ENCODE results near the gene TMEM52.

The TMEM52 gene

DNA sequence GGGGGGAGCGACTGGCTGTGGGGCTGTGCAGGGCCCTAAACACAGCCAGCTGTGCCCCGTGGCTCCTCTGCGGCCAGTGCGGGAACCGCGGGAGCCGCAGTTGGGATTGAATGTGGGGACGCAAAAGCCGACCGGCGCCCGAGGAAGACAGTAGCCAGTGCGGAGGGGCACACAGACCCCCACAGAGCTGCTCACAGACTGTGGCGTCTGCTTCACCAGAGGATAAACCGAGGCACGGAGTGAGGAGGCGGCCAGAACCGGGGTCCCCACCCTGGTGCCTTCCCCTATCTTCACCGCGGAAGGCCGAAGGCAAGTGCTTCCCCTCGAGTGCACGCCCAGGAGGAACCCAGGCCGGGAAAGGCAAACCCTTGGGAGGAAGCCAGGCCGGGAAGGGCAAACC lies 8.7 kb upstream of the TMEM52 start:
- DNase-seq (ENCODE audit: low spot score in 2 of 2) = no peak
- Histone ChIP-seq H3K4me1 (no peaks in the 10 kb centered on the region), H3K9me3 (no peaks in the 10 kb centered on the region), H3K4me3 (no peak overlapping the region), H3K36me3 (replicated peaks) (no peaks in the 10 kb centered on the region), H3K27me3 (ENCODE audit: low read depth) (no peaks in the 10 kb centered on the region)
- in situ Hi-C loops (cut with MboI; ENCODE audit: low sequenced_read_pairs) = no loop called here

DNA sequence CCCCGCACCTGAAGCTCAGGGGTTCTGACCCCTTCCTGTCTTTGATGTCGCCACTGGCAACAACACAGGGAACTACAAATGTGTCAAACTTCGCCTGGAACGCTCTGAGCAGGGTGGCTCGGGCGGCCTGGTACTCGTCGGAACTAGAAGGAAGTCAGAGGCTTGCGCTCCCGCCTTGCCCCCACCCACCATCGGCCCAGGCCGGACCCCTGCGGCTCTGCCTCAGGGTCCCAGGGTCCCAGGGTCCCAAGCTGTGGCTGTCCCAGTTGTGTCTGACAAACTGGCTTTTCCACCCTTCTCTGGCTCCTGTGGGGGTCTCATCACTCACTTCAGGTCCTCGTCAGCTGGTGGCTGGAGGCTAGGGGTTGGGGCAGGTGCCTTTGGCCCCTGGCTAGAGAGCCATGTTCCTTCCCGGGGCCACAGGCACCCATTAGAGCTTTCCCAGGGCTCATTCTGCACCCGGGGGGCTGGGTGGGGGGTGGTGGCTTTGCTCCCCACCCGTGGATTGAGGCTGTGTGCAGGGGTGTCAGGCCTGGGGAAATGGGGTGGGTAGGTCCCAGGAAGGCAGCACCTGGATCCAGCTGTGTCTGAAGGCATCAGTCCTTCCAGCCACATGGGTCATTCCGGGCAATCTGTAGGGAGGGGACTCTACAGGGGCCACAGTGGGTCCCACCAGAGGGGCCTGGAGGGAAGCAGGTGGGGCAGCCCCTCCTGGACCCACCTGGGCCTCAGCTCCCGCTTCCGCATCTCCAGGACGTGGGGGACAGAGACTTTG lies 8.0 kb upstream of the TMEM52 start:
- no peak overlapping the region for H3K4me3 ChIP-seq
- no peaks in the 10 kb centered on the region for H3K9me3 ChIP-seq
- no peaks in the 10 kb centered on the region for H3K36me3 ChIP-seq (replicated peaks)
- no peak for DNase-seq (ENCODE audit: low spot score in 2 of 2)
- no peaks in the 10 kb centered on the region for H3K27me3 ChIP-seq (ENCODE audit: low read depth)
- H3K4me1 ChIP-seq = no peaks in the 10 kb centered on the region
- in situ Hi-C loops (cut with MboI; ENCODE audit: low sequenced_read_pairs) = no loop called here

DNA sequence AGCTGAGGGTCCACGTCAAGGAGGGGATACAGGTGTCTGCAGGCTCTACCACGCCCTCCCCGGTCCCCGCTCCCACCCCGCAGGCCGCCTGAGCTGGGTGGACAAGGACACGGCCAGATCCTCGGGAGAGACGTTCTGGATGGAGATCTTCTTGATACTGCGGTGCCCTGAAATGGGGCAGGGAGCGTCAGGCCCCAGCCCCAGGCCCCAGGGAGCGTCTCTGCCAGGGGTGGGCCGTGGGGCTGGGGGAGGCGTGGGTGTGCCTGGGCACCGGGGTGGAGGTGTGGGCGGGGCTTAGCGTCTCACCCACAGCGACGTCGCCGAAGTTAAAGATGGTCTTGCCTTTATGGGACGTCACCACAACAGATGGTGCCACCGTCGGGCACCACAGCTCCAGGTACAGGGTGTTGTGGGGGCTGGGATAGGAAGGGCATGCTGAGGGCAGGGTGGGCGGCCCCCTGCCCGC lies 7.3 kb upstream of the TMEM52 start:
- Histone ChIP-seq H3K4me3 (no peak overlapping the region), H3K27me3 (ENCODE audit: low read depth) (no peaks in the 10 kb centered on the region), H3K36me3 (replicated peaks) (no peaks in the 10 kb centered on the region), H3K4me1 (no peaks in the 10 kb centered on the region), H3K9me3 (no peaks in the 10 kb centered on the region)
- in situ Hi-C loops (cut with MboI; ENCODE audit: low sequenced_read_pairs) = no loop called here
- DNase-seq (ENCODE audit: low spot score in 2 of 2) = no peak

DNA sequence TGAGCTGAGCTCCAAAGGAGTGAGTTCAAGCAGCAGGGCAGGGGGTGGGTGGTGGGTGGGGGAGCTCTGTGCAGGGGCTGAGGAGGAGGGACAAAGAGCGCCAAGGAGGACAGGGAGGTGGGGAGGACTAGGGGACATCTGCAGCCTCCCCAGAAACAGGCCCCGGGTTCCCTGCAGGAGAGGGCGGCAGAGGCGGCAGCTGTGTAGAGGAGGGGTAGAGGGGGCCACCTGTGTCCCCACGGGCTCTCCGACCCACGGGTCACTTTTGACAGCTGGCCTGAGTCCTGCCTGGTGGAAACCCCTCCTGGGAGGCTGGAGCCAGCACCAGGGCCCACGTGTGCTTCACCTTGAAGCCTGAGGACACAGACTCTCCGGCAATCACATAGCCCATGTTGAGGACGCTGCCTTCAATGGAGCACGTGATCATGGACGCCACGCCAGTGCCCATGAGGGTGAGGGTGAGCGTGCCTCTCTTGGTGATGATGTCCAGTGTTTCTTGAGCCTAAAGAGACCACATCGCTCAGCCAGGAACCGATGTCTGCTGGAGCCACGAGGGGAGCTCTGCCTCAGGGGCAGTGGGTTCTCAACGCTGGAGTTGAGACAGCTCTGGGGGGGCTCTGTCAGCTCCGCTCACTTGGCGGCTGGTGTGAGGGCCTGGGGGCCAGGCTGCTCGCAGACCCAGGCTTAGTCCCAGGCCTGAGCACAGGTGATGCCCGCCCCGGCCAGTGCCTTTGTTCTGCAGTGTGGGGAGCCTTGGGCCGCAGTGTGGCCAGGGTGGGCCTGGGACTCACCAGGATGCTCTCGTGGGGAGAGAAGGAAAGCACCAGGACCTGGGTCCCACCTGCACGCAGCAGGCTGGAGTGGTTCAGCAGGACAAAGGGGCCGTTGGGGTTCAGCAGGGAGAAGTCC lies 6.6 kb upstream of the TMEM52 start:
- DNase-seq (ENCODE audit: low spot score in 2 of 2) = no peak
- H3K4me3 ChIP-seq = no peak overlapping the region
- no peaks in the 10 kb centered on the region for H3K4me1 ChIP-seq
- no peaks in the 10 kb centered on the region for H3K36me3 ChIP-seq (replicated peaks)
- in situ Hi-C loops (cut with MboI; ENCODE audit: low sequenced_read_pairs) = no loop called here
- H3K9me3 ChIP-seq = no peaks in the 10 kb centered on the region
- H3K27me3 ChIP-seq (ENCODE audit: low read depth) = no peaks in the 10 kb centered on the region

DNA sequence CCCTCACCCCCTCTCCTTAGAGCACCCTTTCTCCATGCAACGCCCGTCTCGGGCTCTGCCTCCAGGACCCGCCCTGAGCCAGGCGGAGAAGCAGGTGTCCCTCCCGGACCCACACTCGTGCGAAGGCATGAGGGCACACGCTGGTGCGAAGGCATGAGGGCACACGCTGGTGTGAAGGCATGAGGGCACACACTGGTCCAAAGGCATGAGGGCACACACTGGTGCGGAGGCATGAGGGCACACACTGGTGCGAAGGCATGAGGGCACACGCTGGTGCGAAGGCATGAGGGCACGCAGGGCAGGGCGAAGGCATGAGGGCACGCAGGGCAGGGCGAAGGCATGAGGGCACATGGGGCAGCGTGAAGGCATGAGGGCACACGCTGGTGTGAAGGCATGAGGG lies 5.8 kb upstream of the TMEM52 start:
- no peaks in the 10 kb centered on the region for H3K27me3 ChIP-seq (ENCODE audit: low read depth)
- no peak overlapping the region for H3K4me3 ChIP-seq
- H3K9me3 ChIP-seq = no peaks in the 10 kb centered on the region
- peaks cover under 1% of the 10 kb centered on the region for H3K4me1 ChIP-seq
- no peak for DNase-seq (ENCODE audit: low spot score in 2 of 2)
- H3K36me3 ChIP-seq (replicated peaks) = no peaks in the 10 kb centered on the region
- in situ Hi-C loops (cut with MboI; ENCODE audit: low sequenced_read_pairs) = no loop called here

DNA sequence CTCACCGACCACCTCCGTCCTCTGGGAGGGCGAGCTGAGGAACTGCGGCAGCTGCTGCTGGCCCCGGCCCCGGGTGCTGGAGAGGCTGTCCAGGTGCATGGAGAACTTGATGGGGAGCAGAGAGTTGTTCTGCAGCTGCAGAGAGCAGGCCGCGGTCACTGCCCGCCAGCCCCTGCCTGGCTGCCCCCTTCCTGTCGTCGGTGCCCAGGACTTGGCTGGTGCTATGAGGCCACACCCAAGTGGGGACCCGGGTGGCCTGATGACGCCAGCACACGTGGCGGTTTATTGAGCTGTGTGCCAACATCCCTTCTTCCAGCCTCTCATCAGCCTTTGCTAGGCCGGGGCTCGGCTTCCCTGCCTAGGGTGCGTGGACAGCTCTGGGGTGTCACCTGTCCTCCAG lies 5.3 kb upstream of the TMEM52 start:
- H3K4me1 ChIP-seq = peaks cover 4% of the 10 kb centered on the region
- H3K9me3 ChIP-seq = no peaks in the 10 kb centered on the region
- H3K36me3 ChIP-seq (replicated peaks) = no peaks in the 10 kb centered on the region
- no peak overlapping the region for H3K4me3 ChIP-seq
- in situ Hi-C loops (cut with MboI; ENCODE audit: low sequenced_read_pairs) = no loop called here
- DNase-seq (ENCODE audit: low spot score in 2 of 2) = no peak
- no peaks in the 10 kb centered on the region for H3K27me3 ChIP-seq (ENCODE audit: low read depth)

DNA sequence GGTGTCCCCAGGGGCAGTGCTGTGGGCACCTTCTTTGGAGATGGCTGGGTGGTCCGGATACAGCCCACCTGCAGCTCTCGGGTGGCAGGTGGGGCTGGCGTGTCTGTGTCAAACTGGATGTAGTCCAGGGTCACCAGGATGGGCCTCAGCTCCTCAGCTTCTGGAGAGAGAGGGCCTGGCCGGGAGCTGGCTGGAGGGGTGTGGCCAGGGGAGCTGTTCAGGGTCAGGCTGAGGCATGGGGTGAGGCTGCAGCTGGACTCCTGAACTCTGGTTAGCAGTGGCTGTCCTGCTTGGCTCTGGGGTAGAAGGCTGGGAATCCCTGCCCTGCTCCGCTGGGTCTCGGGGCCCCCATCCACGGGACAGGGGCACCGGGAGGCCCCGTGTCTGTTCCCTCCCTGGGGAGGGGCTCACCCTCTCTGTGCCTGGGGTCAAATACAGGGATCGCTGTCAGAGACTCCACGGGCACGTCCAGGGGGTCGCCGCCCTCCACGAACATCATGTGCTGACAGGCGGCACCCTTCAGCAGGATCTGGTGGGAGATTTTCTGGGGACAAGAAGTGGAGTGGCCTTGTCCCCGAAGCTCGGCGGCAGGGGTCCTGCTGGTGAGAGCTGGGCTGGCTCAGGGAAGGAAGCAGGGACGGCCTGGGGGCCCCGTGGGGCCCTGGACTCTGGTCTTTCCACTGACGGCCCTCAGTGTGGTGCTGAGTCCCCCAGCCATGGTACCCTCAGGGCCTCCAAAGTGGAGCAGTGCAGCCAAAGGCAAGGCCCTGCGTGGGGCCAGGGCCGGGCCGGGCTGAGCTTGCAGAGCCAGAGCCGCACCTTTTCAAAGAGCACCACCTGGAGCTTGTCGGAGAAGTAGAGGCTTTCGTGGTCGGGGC lies 4.1 kb upstream of the TMEM52 start:
- H3K4me3 ChIP-seq = no peak overlapping the region
- H3K4me1 ChIP-seq = peaks cover 10% of the 10 kb centered on the region
- in situ Hi-C loops (cut with MboI; ENCODE audit: low sequenced_read_pairs) = no loop called here
- no peaks in the 10 kb centered on the region for H3K36me3 ChIP-seq (replicated peaks)
- DNase-seq (ENCODE audit: low spot score in 2 of 2) = no peak
- no peaks in the 10 kb centered on the region for H3K27me3 ChIP-seq (ENCODE audit: low read depth)
- H3K9me3 ChIP-seq = no peaks in the 10 kb centered on the region

DNA sequence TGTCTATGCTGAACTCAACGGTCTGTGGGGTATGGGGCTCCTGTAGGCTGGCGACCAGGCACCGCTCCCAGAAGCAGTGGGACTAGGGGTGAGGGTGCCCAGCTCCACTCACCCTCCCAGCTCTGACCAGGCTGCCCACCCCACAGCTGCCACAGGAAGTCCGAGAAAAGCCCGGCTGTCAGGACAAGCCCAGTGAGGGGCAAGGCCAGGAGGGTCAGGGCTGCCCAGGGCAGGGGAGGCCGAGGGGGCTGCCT lies 3.5 kb upstream of the TMEM52 start:
- DNase-seq (ENCODE audit: low spot score in 2 of 2) = no peak
- in situ Hi-C loops (cut with MboI; ENCODE audit: low sequenced_read_pairs) = no loop called here
- no peak overlapping the region for H3K4me3 ChIP-seq
- no peaks in the 10 kb centered on the region for H3K36me3 ChIP-seq (replicated peaks)
- no peaks in the 10 kb centered on the region for H3K9me3 ChIP-seq
- no peaks in the 10 kb centered on the region for H3K27me3 ChIP-seq (ENCODE audit: low read depth)
- H3K4me1 ChIP-seq = peaks cover 11% of the 10 kb centered on the region

DNA sequence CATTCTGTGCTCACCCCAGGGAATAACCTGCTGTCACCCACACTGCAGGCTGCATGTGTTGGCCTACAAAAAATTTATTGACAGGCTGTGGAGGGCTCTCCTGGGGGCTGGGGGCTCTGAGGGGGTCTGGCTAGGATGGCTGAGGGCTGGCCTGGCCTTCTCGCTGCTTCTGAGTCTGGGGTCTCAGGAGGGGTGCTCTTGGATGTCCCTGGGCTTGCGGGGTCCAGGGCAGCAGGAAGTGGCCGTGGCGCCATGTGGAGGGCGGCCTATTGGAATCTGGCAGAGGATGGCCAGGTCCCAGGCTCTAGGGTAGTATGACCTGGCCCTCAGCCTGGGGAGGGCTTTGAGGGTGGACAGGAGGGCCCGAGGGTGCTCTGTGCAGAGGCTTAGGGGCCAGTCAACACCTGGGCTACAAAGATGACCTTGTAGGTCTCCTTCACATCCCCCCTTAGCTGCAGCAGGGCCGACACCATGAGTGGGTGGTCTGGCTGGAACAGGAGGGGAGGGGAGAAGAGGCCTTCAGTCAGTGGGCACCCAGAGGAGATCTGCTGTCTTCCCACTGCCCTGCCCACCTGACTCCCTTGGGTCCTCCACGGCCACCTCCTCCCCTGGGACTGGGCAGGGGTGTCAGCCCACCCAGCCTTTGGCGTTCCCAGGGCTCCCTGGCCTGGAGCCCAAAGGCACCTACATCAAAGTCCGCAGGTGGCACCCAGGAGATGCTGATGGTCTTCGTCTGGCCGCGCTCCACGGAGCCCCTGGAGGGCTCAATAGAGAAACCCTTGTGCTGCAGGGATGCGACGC lies 3.0 kb upstream of the TMEM52 start:
- Histone ChIP-seq H3K4me1 (peaks cover 11% of the 10 kb centered on the region), H3K27me3 (ENCODE audit: low read depth) (no peaks in the 10 kb centered on the region), H3K9me3 (no peaks in the 10 kb centered on the region), H3K36me3 (replicated peaks) (no peaks in the 10 kb centered on the region), H3K4me3 (no peak overlapping the region)
- DNase-seq (ENCODE audit: low spot score in 2 of 2) = no peak
- in situ Hi-C loops (cut with MboI; ENCODE audit: low sequenced_read_pairs) = no loop called here

DNA sequence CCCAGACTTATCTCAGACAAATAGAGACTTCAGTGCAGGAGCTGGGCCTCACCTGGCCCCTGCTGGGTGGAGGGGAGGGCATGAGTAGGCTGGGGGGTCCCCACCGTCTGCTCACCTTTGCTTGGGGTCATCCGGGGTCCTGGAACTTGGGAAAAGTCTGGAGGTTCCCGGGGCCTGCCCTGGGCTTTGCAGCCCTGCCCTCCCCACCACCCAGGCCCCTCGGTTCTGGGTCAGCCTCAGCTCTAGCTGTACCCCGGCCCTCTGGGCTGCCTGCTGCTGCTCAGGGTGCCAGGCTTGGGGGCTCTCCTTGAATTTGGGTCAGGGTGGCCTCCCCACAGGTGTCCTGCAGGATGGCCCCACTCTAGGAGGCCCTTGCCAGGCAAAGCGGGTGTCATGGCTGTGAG lies 2.4 kb upstream of the TMEM52 start:
- Histone ChIP-seq H3K4me1 (peaks cover 11% of the 10 kb centered on the region), H3K4me3 (no peak overlapping the region), H3K36me3 (replicated peaks) (no peaks in the 10 kb centered on the region), H3K9me3 (no peaks in the 10 kb centered on the region), H3K27me3 (ENCODE audit: low read depth) (no peaks in the 10 kb centered on the region)
- in situ Hi-C loops (cut with MboI; ENCODE audit: low sequenced_read_pairs) = no loop called here
- no peak for DNase-seq (ENCODE audit: low spot score in 2 of 2)

DNA sequence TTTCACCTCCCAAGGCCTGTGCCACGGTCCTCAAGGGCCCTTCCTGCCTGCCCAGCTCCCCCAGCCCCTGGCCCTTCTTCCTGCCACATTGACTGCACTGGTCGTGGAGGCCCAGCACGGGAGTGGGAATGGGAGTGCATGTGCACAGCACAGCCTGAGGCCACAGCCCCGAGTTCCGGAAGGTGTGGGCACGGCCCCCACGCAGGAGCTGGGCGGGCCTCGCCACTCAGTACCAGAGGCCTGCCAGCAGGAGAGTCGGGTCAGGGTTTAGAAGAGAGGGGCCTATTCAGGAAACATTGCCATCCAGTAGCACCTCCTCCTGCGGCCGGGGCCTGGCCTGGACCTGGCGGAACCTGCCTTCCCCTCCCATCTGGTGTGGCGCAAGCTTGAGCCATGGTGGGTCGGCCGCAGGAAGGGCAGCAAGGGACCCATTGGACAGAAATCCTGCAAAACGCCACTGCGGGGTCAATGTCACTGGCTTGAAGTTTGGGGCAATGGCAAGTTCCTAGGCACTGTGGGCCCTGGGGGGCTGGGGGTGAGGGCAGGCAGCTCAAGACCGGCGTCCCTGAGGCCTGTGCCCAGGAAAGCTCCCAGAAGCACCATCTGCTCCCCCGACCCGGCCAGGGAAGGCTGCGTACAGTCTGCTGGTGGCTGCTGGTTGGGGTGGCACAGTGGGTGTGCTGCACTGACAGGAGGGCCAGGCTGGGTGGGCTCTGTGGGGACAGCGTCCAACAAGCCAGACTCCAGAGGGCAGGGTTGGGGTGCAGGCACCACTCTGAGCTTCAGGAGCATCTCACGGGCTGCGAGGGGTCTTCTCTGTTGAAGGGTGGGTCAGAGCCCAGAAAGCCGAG lies 1.8 kb upstream of the TMEM52 start:
- DNase-seq (ENCODE audit: low spot score in 2 of 2) = no peak
- Histone ChIP-seq H3K9me3 (no peaks in the 10 kb centered on the region), H3K4me1 (peaks cover 11% of the 10 kb centered on the region), H3K27me3 (ENCODE audit: low read depth) (no peaks in the 10 kb centered on the region), H3K36me3 (replicated peaks) (no peaks in the 10 kb centered on the region), H3K4me3 (no peak overlapping the region)
- in situ Hi-C loops (cut with MboI; ENCODE audit: low sequenced_read_pairs) = no loop called here

DNA sequence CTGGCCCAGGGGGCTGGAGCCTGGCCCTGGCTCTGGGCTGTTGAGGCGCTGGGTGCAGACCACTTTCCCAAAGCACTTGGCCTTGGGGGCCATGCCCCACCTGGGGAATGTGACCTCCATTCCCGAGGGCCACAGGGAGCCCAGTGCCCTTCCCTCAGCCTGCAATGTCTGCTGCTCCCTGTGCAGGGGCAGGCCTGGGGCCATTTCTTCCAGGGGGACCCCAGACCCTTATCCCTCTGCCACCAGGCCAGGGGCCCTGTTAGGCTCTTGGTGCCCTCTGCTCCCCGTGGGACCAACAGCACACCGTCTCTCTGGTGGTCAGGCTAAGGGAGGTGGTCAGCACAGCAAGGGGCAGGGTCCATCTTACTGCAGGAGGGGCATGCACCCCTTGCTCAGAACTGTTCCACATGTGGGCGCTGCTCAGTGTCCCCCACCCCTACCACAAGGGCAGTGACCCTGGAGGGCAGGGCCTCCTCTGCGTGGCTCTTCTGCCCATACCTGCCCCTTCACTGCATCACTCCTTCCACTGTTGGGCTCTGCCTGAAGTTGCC lies 1.1 kb upstream of the TMEM52 start:
- in situ Hi-C loops (cut with MboI; ENCODE audit: low sequenced_read_pairs) = no loop called here
- DNase-seq (ENCODE audit: low spot score in 2 of 2) = no peak
- no peaks in the 10 kb centered on the region for H3K27me3 ChIP-seq (ENCODE audit: low read depth)
- H3K36me3 ChIP-seq (replicated peaks) = no peaks in the 10 kb centered on the region
- H3K4me1 ChIP-seq = peaks cover 11% of the 10 kb centered on the region
- H3K4me3 ChIP-seq = no peak overlapping the region
- H3K9me3 ChIP-seq = no peaks in the 10 kb centered on the region
